ENCODE data around the gene PDLIM3. TPM values are rescaled to one million over a fixed set of nuclear protein-coding genes. Genes with fewer than 3 reads are reported as not detected.

Gene PDLIM3
- total and polyA plus RNA-seq, 2 of the 4 experiments (the other 2 are of a cell fraction), result 6.4 to 11.7 TPM

DNA sequence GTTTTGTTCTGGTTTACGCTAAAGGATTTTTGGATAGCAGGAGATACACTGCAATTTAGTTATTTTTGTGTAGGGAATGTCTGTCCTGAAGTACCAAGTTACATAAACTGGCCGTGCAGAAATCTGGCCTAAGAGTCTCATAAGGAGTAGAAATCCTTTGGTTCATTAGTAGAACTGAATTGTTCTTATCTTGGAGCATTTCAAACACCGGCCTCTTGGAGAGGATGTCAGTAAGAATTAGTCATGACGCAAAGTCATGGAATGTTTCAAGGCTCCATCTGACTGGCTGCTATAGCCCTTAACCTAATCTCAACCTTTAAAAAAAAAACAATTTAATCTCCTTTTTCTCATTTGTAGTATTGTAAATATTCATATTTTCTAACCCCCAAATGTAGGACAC lies 15.2 kb downstream of the PDLIM3 start:
- ATAC-seq (ENCODE audit: low read depth), result peak; percentile 92
- H3K36me3 ChIP-seq (ENCODE audit: control insufficient read depth, insufficient read depth, low read length), result no peaks in the 10 kb centered on the region

More for the DNA sequence above, 15.2 kb downstream of the PDLIM3 start:
- in situ Hi-C loops (cut with MboI; ENCODE audit: low sequenced_read_pairs), result no loop called here
- no peak overlapping the region for H2BK15ac ChIP-seq (ENCODE audit: low read depth, low read length)
- H3K14ac ChIP-seq (replicated peaks; ENCODE audit: low read depth, low read length), result no peak overlapping the region
- intact Hi-C loops (cut with micrococcal nuclease), result no loop called here
- H4K5ac ChIP-seq (ENCODE audit: low read depth, low read length), result no peak overlapping the region
- no peak overlapping the region for H3K27ac ChIP-seq (ENCODE audit: insufficient read depth, low read length)
- no peak overlapping the region for H2BK120ac ChIP-seq (ENCODE audit: low read depth, low read length)
- no peak overlapping the region for H3K4me3 ChIP-seq (ENCODE audit: insufficient read depth, low read depth, low read length)
- CTCF ChIA-PET, result no interaction called here
- H3K9me1 ChIP-seq (ENCODE audit: insufficient read depth, low read length), result peaks cover 4% of the 10 kb centered on the region; the same call in 1 of the 2 replicates
- dilution Hi-C loops (cut with HindIII; ENCODE audit: low sequenced_read_pairs, unreplicated experiment), result no loop called here
- no TSS peak for BruUV-seq (replicated peaks)
- POLR2A ChIA-PET (ENCODE audit: unreplicated experiment), result no interaction called here
- TF ChIP-seq RFX5 (IDR thresholded peaks at IDR 0.05; ENCODE audit: low read depth, low read length) (no peak), RAD21 (IDR thresholded peaks at IDR 0.05; ENCODE audit: low read length) (no peak), SMC3 (IDR thresholded peaks at IDR 0.05; ENCODE audit: low read depth, low read length) (no peak), RCOR1 (IDR thresholded peaks at IDR 0.05; ENCODE audit: insufficient replicate concordance, low read length) (no peak), BHLHE40 (IDR thresholded peaks at IDR 0.05; ENCODE audit: low read depth, low read length) (no peak)
- H2BK20ac ChIP-seq (ENCODE audit: low read depth, low read length), result no peak overlapping the region
- H3K23ac ChIP-seq (ENCODE audit: low read depth, low read length), result no peak overlapping the region
- no peak overlapping the region for H4K91ac ChIP-seq (ENCODE audit: insufficient read depth, low read depth, low read length)
- no peak overlapping the region for H3K18ac ChIP-seq (ENCODE audit: low read depth, low read length)
- no peak overlapping the region for H2AFZ ChIP-seq (replicated peaks; ENCODE audit: low read length, poor library complexity)
- no peak overlapping the region for H4K8ac ChIP-seq (ENCODE audit: low read depth in 2 of 2, low read length in 2 of 2)
- no peak overlapping the region for H3K4ac ChIP-seq (ENCODE audit: low read depth, low read length)
- peaks cover 2% of the 10 kb centered on the region; the same call in 1 of the 2 replicates for H3K4me1 ChIP-seq (ENCODE audit: control insufficient read depth, insufficient read depth, low read length)
- no peaks in the 10 kb centered on the region for H3K27me3 ChIP-seq (ENCODE audit: control insufficient read depth, insufficient read depth, low read length)
- no peak overlapping the region for H3K4me2 ChIP-seq (ENCODE audit: low read depth, low read length)
- H3K56ac ChIP-seq (ENCODE audit: extremely low read depth, insufficient read depth, low read length), result no peak overlapping the region
- H2AK9ac ChIP-seq (replicated peaks; ENCODE audit: low read depth, low read length, poor library complexity), result no peak overlapping the region
- H3K9me3 ChIP-seq (ENCODE audit: control insufficient read depth, insufficient read depth, low read length), result no peaks in the 10 kb centered on the region
- DNase-seq, result peak; percentile 75
- H2BK5ac ChIP-seq (ENCODE audit: low read depth, low read length, poor library complexity, severe bottlenecking), result no peak overlapping the region
- no CpG with 5 or more reads among the region's 4 CpGs for WGBS, 2 experiments (ENCODE audit: extremely low coverage in 2 of 2, insufficient read length in 1 of 2)
- no peak overlapping the region for H2AK5ac ChIP-seq (ENCODE audit: low read depth, low read length)
- H4K20me1 ChIP-seq (ENCODE audit: insufficient read depth, low read length), result no peaks in the 10 kb centered on the region
- H3K79me1 ChIP-seq (ENCODE audit: low read depth in 1 of 2, low read length in 2 of 2), result 0 out of 4 replicates have a peak, but pooled peaks cover 0 to 3% of the 10 kb centered on the region in 2 experiments
- no peak overlapping the region for H3K9ac ChIP-seq (ENCODE audit: low read depth, low read length)

Data from IMR-90 (cell line).